Endothelial cell of umbilical vein (primary cell): ENCODE results near the gene RASA1. TPM values are rescaled to one million over a fixed set of nuclear protein-coding genes. Genes with fewer than 3 reads are reported as not detected.

ENCODE experiments used
- Bru-seq: library from RNA; stranded (reverse); fragments of 400-500 nt; gene quantifications from one replicate; lab custom pipeline; 2021; lab: Mats Ljungman, UMichigan
- BruChase-seq, 2 experiments: library from RNA; stranded (reverse); fragments of 400-500 nt; gene quantifications; one replicate each; lab custom pipeline; 2021; lab: Mats Ljungman, UMichigan
- BruUV-seq: library from RNA; stranded (reverse); fragments of 400-500 nt; replicated peaks from 2 replicates; lab custom pipeline; 2021; lab: Mats Ljungman, UMichigan
- CTCF ChIA-PET: fragments of 300-600, 350-600 bp; sonication (Branson Sonifier 250); formaldehyde crosslinking; loops from one replicate; lab custom pipeline; 2021; ENCODE audit warnings: antibody characterized with exemption, inconsistent platforms; lab: Charles Lee
- POLR2A ChIA-PET: fragments of 300-600, 350-600 bp; sonication (Branson Sonifier 250); formaldehyde crosslinking; loops from one replicate; lab custom pipeline; 2021; ENCODE audit warnings: antibody characterized with exemption, inconsistent platforms; lab: Charles Lee
- DNase-seq: peaks from one replicate; pipeline ENCODE4 v3.0.0-alpha.2; 2011; ENCODE audit warnings: low read depth, low spot score
- FAIRE-seq: peaks from 2 replicates; lab custom pipeline; 2011; peaks lifted over from hg19 to GRCh38; lab: Jason Lieb, UNC
- H2AFZ ChIP-seq: 2 replicates; pipeline ENCODE4 v1.6.0; 2012; ENCODE audit warnings: low read depth, low read length, control low read depth, inconsistent platforms
- H3K27ac ChIP-seq: 2 replicates; pipeline ENCODE4 v1.5.1; 2011; ENCODE audit warnings: low read depth, mild to moderate bottlenecking, control low read depth, low read length, moderate library complexity; ENCODE audit not compliant: insufficient read depth
- H3K27me3 ChIP-seq, 2 experiments: 2 replicates each; pipeline versions ENCODE4 v1.6.0 to v1.6.1; 2011; ENCODE audit warnings: low read length in 2 of 2, mixed read lengths in 1 of 2; ENCODE audit not compliant: control insufficient read depth in 2 of 2, insufficient read depth in 2 of 2
- H3K36me3 ChIP-seq, 2 experiments: 2 replicates in 1 of 2; 3 replicates in 1 of 2; pipeline ENCODE4 v1.5.1; 2011; ENCODE audit warnings: low read length in 2 of 2, mild to moderate bottlenecking in 1 of 2, moderate library complexity in 1 of 2; ENCODE audit not compliant: control insufficient read depth in 2 of 2, insufficient read depth in 2 of 2; ENCODE audit errors: extremely low read depth in 1 of 2
- H3K4me1 ChIP-seq: 3 replicates; pipeline ENCODE4 v1.5.1; 2011; ENCODE audit warnings: mild to moderate bottlenecking, low read length; ENCODE audit not compliant: control insufficient read depth, insufficient read depth; ENCODE audit errors: extremely low read depth
- H3K4me2 ChIP-seq: 2 replicates; pipeline ENCODE4 v1.6.1; 2011; ENCODE audit warnings: low read length, control low read depth, mixed read lengths; ENCODE audit not compliant: insufficient read depth
- H3K4me3 ChIP-seq, 3 experiments: fragments of 200-600 bp in 1 of 3; sonication (generic), shearing (Covaris generic) in 1 of 3; replicated peaks in 1 of 3; 2 replicates each; pipeline ENCODE4 v1.5.1; 2011 to 2016; ENCODE audit warnings: control low read depth in 3 of 3, low read length in 3 of 3, mild to moderate bottlenecking in 2 of 3, inconsistent platforms in 1 of 3, low read depth in 1 of 3, moderate library complexity in 1 of 3; ENCODE audit not compliant: insufficient read depth in 1 of 3
- H3K79me2 ChIP-seq: 2 replicates; pipeline ENCODE4 v1.6.0; 2012; ENCODE audit warnings: low read length, inconsistent platforms; ENCODE audit not compliant: control insufficient read depth, insufficient read depth
- H3K9ac ChIP-seq: replicated peaks from 2 replicates; pipeline ENCODE3; 2011; ENCODE audit warnings: low read length, control low read depth; ENCODE audit not compliant: insufficient read depth; ENCODE audit errors: extremely low read depth
- H3K9me1 ChIP-seq: replicated peaks from 3 replicates; pipeline ENCODE4 v1.6.0; 2011; ENCODE audit warnings: mild to moderate bottlenecking, low read length; ENCODE audit not compliant: control insufficient read depth, insufficient read depth; ENCODE audit errors: extremely low read depth
- H3K9me3 ChIP-seq: replicated peaks from 2 replicates; pipeline ENCODE4 v1.5.1; 2012; ENCODE audit warnings: low read length, inconsistent platforms; ENCODE audit not compliant: control insufficient read depth, insufficient read depth
- H4K20me1 ChIP-seq: replicated peaks from 2 replicates; pipeline ENCODE3; 2011; ENCODE audit warnings: mild to moderate bottlenecking, low read length; ENCODE audit not compliant: control insufficient read depth, insufficient read depth; ENCODE audit errors: extremely low read depth
- CTCF ChIP-seq, 2 donors: IDR thresholded peaks; 1 replicate in 1 of 2; 2 replicates in 1 of 2; pipeline ENCODE4 v1.5.1; 2011; ENCODE audit warnings: low read length in 2 of 2, mild to moderate bottlenecking in 2 of 2, moderate library complexity in 2 of 2, control low read depth in 1 of 2, inconsistent platforms in 1 of 2, low read depth in 1 of 2; ENCODE audit not compliant: insufficient read depth in 1 of 2; ENCODE audit errors: extremely low read depth in 1 of 2
- EZH2 ChIP-seq: IDR thresholded peaks from 2 replicates; pipeline ENCODE4 v1.6.1; 2012; ENCODE audit warnings: borderline replicate concordance, low read depth, mild to moderate bottlenecking, moderate library complexity, low read length, inconsistent platforms; ENCODE audit not compliant: severe bottlenecking
- JUN ChIP-seq: IDR thresholded peaks from 2 replicates; pipeline ENCODE4 v1.6.1; 2011; ENCODE audit warnings: borderline replicate concordance, low read depth; ENCODE audit not compliant: insufficient read length, insufficient read depth
- MYC ChIP-seq: IDR thresholded peaks from one replicate; pipeline ENCODE4 v1.6.1; 2011; ENCODE audit warnings: mild to moderate bottlenecking, low read depth, low read length
- POLR2A ChIP-seq: IDR thresholded peaks from 2 replicates; pipeline ENCODE4 v1.6.1; 2012; ENCODE audit warnings: low read depth, mild to moderate bottlenecking, control low read depth, low read length
- POLR2AphosphoS5 ChIP-seq: IDR thresholded peaks from 2 replicates; pipeline ENCODE4 v1.6.1; 2012; ENCODE audit warnings: low read depth, mild to moderate bottlenecking, control low read depth, low read length, moderate library complexity; ENCODE audit not compliant: insufficient read depth
- dilution Hi-C: fragments of 300-500 bp; cut with MboI; formaldehyde crosslinking; loops from one replicate; pipeline ENCODE4 v1.15.0; 2019; ENCODE audit warnings: low sequenced_read_pairs; ENCODE audit not compliant: extremely low pct_ligation_motif_present
- intact Hi-C: fragments of 100-400 bp; cut with micrococcal nuclease; formaldehyde crosslinking; loops from one replicate; pipeline ENCODE4 v1.10.0; 2022
- long read RNA-seq: library from polyadenylated mRNA; stranded (forward); transcript quantifications from one replicate; pipeline ENCODE4 v2.0.0, GENCODE V29; 2021
- polyA minus RNA-seq, 3 experiments: library from RNA; depleted of rRNA, polyadenylated mRNA; stranded (reverse); fragments of >200 nt; gene quantifications; 1 replicate in 1 of 3; 2 replicates in 2 of 3; pipeline ENCODE4 v1.2.3, GENCODE V29; 2011
- polyA plus RNA-seq, 4 experiments: library from polyadenylated mRNA; depleted of rRNA in 3 of 4; stranded (reverse) in 3 of 4; unstranded in 1 of 4; fragments of >200 nt; gene quantifications; 2 replicates each; pipeline versions ENCODE4 v1.2.1 to v1.2.3, GENCODE V29; 2011 to 2012; ENCODE audit warnings: missing spikeins in 1 of 4
- total RNA-seq: library from RNA; stranded (reverse); gene quantifications from 2 replicates; pipeline ENCODE4 v1.2.3, GENCODE V29; 2021
- TF ChIP-seq, protein P1 (sequence below): IDR thresholded peaks from 2 replicates; pipeline ENCODE4 v1.6.1; 2011; ENCODE audit not compliant: insufficient read depth, insufficient read length

RASA1 gene
- total RNA-seq (42.0 and 42.7 TPM in 2 replicates), polyA plus RNA-seq (18.4 and 23.1 TPM in 2 replicates), polyA minus RNA-seq (34.3 and 45.7 TPM in 2 replicates), Bru-seq, nascent RNA (percentile 93 among the genes with signal in this experiment), BruChase-seq, experiment 1, labeled RNA remaining after a 6-hour chase (percentile 81 among the genes with signal in this experiment), BruChase-seq, experiment 2, labeled RNA remaining after a 2-hour chase (percentile 88 among the genes with signal in this experiment)
- polyA plus RNA-seq (2011; cell fraction: cytosol; rRNA removed): 25.6 and 28.3 TPM in 2 replicates
- 77.8 and 87.3 TPM in 2 replicates for polyA plus RNA-seq (2011; cell fraction: nucleus; rRNA removed)
- 36.6 and 43.6 TPM in 2 replicates for polyA plus RNA-seq (2012)
- 6.0 TPM for polyA minus RNA-seq (2011; cell fraction: cytosol; rRNA and poly(A)+ RNA removed)
- 60.2 and 70.9 TPM in 2 replicates for polyA minus RNA-seq (2011; cell fraction: nucleus; rRNA and poly(A)+ RNA removed)
- long read RNA-seq, transcript RASA1-201 (25 exons, 3,752 nt): major isoform, 5 of 12 reads
- long read RNA-seq, partial matches to known transcripts: 2 of 12 reads
- long read RNA-seq, other reads (novel, unspliced or antisense): 5 of 12 reads

DNA sequence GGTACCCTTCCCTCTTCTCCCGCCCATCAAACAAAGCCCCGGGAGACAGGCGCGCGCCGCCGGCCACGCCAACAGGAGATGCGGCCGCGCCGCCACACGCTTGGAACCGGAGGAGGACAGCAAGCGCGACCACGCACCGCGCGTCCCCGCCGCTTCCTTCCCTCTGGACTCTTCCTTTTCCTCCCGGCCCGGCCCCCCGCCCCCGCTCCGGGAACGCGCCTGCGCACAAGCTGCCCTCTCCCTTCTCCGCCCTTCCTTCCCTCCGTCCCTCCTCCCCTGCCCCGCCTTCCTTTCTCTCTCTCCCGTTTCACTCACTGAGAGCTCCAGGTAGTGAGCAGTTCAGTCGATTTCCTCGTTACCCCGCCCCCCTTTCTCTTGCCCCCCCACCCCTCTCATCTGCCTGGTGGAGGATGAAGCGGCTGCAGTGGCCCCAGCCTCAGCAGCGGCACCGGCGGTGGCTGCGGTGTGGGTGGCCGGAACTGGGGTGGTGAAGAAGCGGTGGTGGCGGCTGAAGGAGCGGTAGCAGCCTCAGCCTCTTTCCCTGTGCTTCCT is at the start of gene RASA1:
RASA1 (plus strand) TSS at position 310 of the 552 bp plus-strand sequence. CDS start 569 bp downstream, outside the sequence.
- Histone ChIP-seq H3K9ac (peak within 1 kb of the TSS; percentile 85), H2AFZ (peak within 1 kb of the TSS; percentile 86), H4K20me1 (no peaks in the 10 kb centered on the region), H3K9me1 (no peaks in the 10 kb centered on the region), H3K27ac (peak within 1 kb of the TSS; percentile 77), H3K36me3 (no peaks in the 10 kb centered on the region), H3K4me2 (peak within 1 kb of the TSS; percentile 98), H3K9me3 (no peaks in the 10 kb centered on the region), H3K4me3 (peak within 1 kb of the TSS; percentile 89 to 92 (median 92)), H3K79me2 (peaks cover 47% of the 10 kb centered on the region), H3K27me3 (peaks cover 0 to 2% of the 10 kb centered on the region in 2 experiments), H3K4me1 (peaks cover 13% of the 10 kb centered on the region)
- ChIA-PET POLR2A (interaction anchor here (0.5 to 1.6 kb wide), 7 partner anchors 23 to 146 kb away, joined by 3 to 8 read pairs (median 4); no protein-coding TSS in a partner anchor), CTCF (interaction anchor here (0.9 to 3.0 kb wide), 8 partner anchors 16 to 198 kb away, joined by 3 to 36 read pairs (median 5); no protein-coding TSS in a partner anchor)
- FAIRE-seq (peak; percentile 96), DNase-seq (peak; percentile 92)
- no TSS peak for BruUV-seq
- intact Hi-C loops (loop anchor here (1.0 kb wide), 6 partner anchors 22 to 197 kb away; no protein-coding TSS in a partner anchor), dilution Hi-C loops (no loop called here)
- TF ChIP-seq POLR2AphosphoS5 (peak; percentile 98), POLR2A (peak; percentile 99), JUN (no peak), CTCF (IDR thresholded peaks at IDR 0.05; ENCODE audit: extremely low read depth in 1 of 2, insufficient read depth in 1 of 2, low read depth in 1 of 2, low read length in 2 of 2) (no peak), EZH2 (no peak), MYC (peak; percentile 44)
- TF ChIP-seq, protein P1, sequence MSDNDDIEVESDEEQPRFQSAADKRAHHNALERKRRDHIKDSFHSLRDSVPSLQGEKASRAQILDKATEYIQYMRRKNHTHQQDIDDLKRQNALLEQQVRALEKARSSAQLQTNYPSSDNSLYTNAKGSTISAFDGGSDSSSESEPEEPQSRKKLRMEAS: peak; percentile 3
